CD14-positive monocyte (primary cell): Measurements from ENCODE around the gene CFLAR. TPM values are rescaled to one million over a fixed set of nuclear protein-coding genes. Genes with fewer than 3 reads are reported as not detected.
A peak's percentile ranks its signal among the peaks of the same experiment; 100 is the strongest.

Experiments
- DNase-seq, 3 donors: peaks; one replicate each; pipeline ENCODE4 v3.0.0-alpha.2; 2011 to 2022
- H2AFZ ChIP-seq: 2 replicates; pipeline ENCODE4 v1.6.0; 2012; ENCODE audit warnings: mild to moderate bottlenecking, low read depth, low read length, inconsistent platforms; ENCODE audit not compliant: insufficient read depth, poor library complexity, severe bottlenecking
- H3K27ac ChIP-seq, 2 donors: 1 replicate in 1 of 2; 2 replicates in 1 of 2; pipeline ENCODE4 v1.5.1; 2012 to 2013; ENCODE audit warnings: low read length in 2 of 2, control low read depth in 1 of 2, inconsistent platforms in 1 of 2, low read depth in 1 of 2, mild to moderate bottlenecking in 1 of 2
- H3K27me3 ChIP-seq, 2 donors: one replicate each; pipeline versions ENCODE4 v1.6.0 to v1.6.1; 2011 to 2013; ENCODE audit warnings: low read length in 2 of 2; ENCODE audit not compliant: control insufficient read depth in 2 of 2, insufficient read depth in 2 of 2
- H3K36me3 ChIP-seq, 2 donors: replicated peaks in 1 of 2; 1 replicate in 1 of 2; 2 replicates in 1 of 2; pipeline versions ENCODE4 v1.5.1 to v1.6.1; 2012 to 2013; ENCODE audit warnings: low read length in 2 of 2, control low read depth in 1 of 2, inconsistent platforms in 1 of 2, mild to moderate bottlenecking in 1 of 2; ENCODE audit not compliant: insufficient read depth in 2 of 2, control insufficient read depth in 1 of 2
- H3K4me1 ChIP-seq, 2 donors: 1 replicate in 1 of 2; 2 replicates in 1 of 2; pipeline versions ENCODE4 v1.5.1 to v1.6.1; 2012 to 2013; ENCODE audit warnings: low read length in 2 of 2, control low read depth in 1 of 2, inconsistent platforms in 1 of 2, mild to moderate bottlenecking in 1 of 2, moderate library complexity in 1 of 2; ENCODE audit not compliant: insufficient read depth in 2 of 2, control insufficient read depth in 1 of 2
- H3K4me2 ChIP-seq: replicated peaks from 2 replicates; pipeline ENCODE3; 2012; ENCODE audit warnings: low read length, moderate library complexity, mild to moderate bottlenecking; ENCODE audit not compliant: poor library complexity, severe bottlenecking; ENCODE audit errors: extremely low read depth
- H3K4me3 ChIP-seq, 3 experiments: fragments of 200-600 bp in 1 of 3; sonication (generic) in 1 of 3; replicated peaks in 1 of 3; 1 replicate in 2 of 3; 2 replicates in 1 of 3; pipeline ENCODE4 v1.5.1; 2011 to 2013; ENCODE audit warnings: low read length in 3 of 3, mild to moderate bottlenecking in 3 of 3, control low read depth in 2 of 3, low read depth in 2 of 3, inconsistent platforms in 1 of 3, moderate library complexity in 1 of 3
- H3K79me2 ChIP-seq: 2 replicates; pipeline ENCODE4 v1.6.0; 2012; ENCODE audit warnings: mild to moderate bottlenecking, control low read depth, inconsistent platforms, low read length, moderate library complexity; ENCODE audit not compliant: insufficient read depth
- H3K9ac ChIP-seq: 2 replicates; pipeline ENCODE4 v1.6.0; 2017; ENCODE audit warnings: low read length, mild to moderate bottlenecking; ENCODE audit not compliant: insufficient read depth, poor library complexity, severe bottlenecking
- H3K9me3 ChIP-seq, 2 donors: replicated peaks in 1 of 2; 1 replicate in 1 of 2; 2 replicates in 1 of 2; pipeline versions ENCODE4 v1.5.1 to v1.6.1; 2012 to 2013; ENCODE audit warnings: low read length in 2 of 2, control low read depth in 1 of 2; ENCODE audit not compliant: control insufficient read depth in 1 of 2, insufficient read depth in 1 of 2
- H4K20me1 ChIP-seq: 2 replicates; pipeline ENCODE4 v1.6.0; 2012; ENCODE audit warnings: mild to moderate bottlenecking, low read length, control low read depth, moderate library complexity; ENCODE audit not compliant: insufficient read depth
- H3K27ac Mint-ChIP-seq, 7 donors: one replicate each; pipeline ENCODE4 v1.8.0; 2020; ENCODE audit warnings: mild to moderate bottlenecking in 7 of 7, mixed read lengths in 7 of 7, moderate library complexity in 6 of 7, inconsistent platforms in 2 of 7
- H3K27me3 Mint-ChIP-seq, 3 donors: one replicate each; pipeline ENCODE4 v1.8.0; 2021 to 2022; ENCODE audit warnings: low read depth in 3 of 3, mild to moderate bottlenecking in 3 of 3, mixed read lengths in 3 of 3, moderate library complexity in 3 of 3, inconsistent platforms in 1 of 3
- H3K36me3 Mint-ChIP-seq, 2 donors: one replicate each; pipeline ENCODE4 v1.8.0; 2020; ENCODE audit warnings: mixed read lengths in 2 of 2, inconsistent platforms in 1 of 2, mild to moderate bottlenecking in 1 of 2
- H3K4me1 Mint-ChIP-seq: one replicate; pipeline ENCODE4 v1.8.0; 2020; ENCODE audit warnings: mild to moderate bottlenecking, mixed read lengths
- H3K4me3 Mint-ChIP-seq, 2 donors: one replicate each; pipeline ENCODE4 v1.8.0; 2020; ENCODE audit warnings: mild to moderate bottlenecking in 2 of 2, mixed read lengths in 2 of 2, moderate library complexity in 1 of 2
- H3K9me3 Mint-ChIP-seq, 7 donors: one replicate each; pipeline ENCODE4 v1.8.0; 2020 to 2022; ENCODE audit warnings: mixed read lengths in 7 of 7, mild to moderate bottlenecking in 6 of 7, moderate library complexity in 6 of 7, inconsistent platforms in 2 of 7
- CTCF ChIP-seq: fragments of 200-600 bp; IDR thresholded peaks from one replicate; pipeline ENCODE4 v1.8.0; 2022; ENCODE audit warnings: antibody characterized with exemption, mild to moderate bottlenecking
- whole genome bisulfite sequencing: methylation state at CpG from one replicate; pipeline ENCODE4 v1.1.5; 2013; ENCODE audit warnings: missing lambda C conversion rate; ENCODE audit not compliant: insufficient coverage; 5-methylcytosine and 5-hydroxymethylcytosine counted together
- intact Hi-C, 2 donors: fragments of 100-400 bp; cut with micrococcal nuclease; formaldehyde crosslinking; loops; one replicate each; pipeline versions ENCODE4 v1.15.0 to v1.15.1; 2023
- polyA plus RNA-seq, 3 donors: library from polyadenylated mRNA; depleted of rRNA in 1 of 3; unstranded in 2 of 3; stranded (reverse) in 1 of 3; fragments of 300-500 nt in 2 of 3; fragments of >200 nt in 1 of 3; fragmentation: Illumina TruSeq in 2 of 3; gene quantifications; 1 replicate in 2 of 3; 2 replicates in 1 of 3; pipeline ENCODE4 v1.2.3, GENCODE V29; 2012 to 2021

The CFLAR gene
- polyA plus RNA-seq, 3 donors: 79.4 to 149 (median 79.5) TPM

GRCh38 chr2:201073071-201073470 lies 42.9 kb upstream of the CFLAR start:
- Histone ChIP-seq H3K27ac (no peak overlapping the region), H4K20me1 (peaks cover 15% of the 10 kb centered on the region), H3K9ac (no peak overlapping the region), H3K4me2 (no peak overlapping the region), H3K9me3 (no peaks in the 10 kb centered on the region), H3K4me1 (peaks cover 28 to 50% of the 10 kb centered on the region in 2 donors), H3K4me3 (no peak overlapping the region), H3K36me3 (peaks cover 0 to under 1% of the 10 kb centered on the region in 2 donors), H3K79me2 (peaks cover 98% of the 10 kb centered on the region), H3K27me3 (no peaks in the 10 kb centered on the region), H2AFZ (no peak overlapping the region)
- peaks cover 0 to 2% (median 2%) of the 10 kb centered on the region in 3 donors for H3K27me3 Mint-ChIP-seq
- no peak for TF ChIP-seq CTCF
- peaks cover 2 to 7% of the 10 kb centered on the region in 2 donors for H3K36me3 Mint-ChIP-seq
- H3K9me3 Mint-ChIP-seq: peaks cover 0 to 3% (median 0%) of the 10 kb centered on the region in 7 donors
- H3K4me1 Mint-ChIP-seq: peaks cover 38% of the 10 kb centered on the region
- H3K4me3 Mint-ChIP-seq: no peak overlapping the region
- no CpG with 5 or more reads among the region's 1 CpG for WGBS
- no peak overlapping the region for H3K27ac Mint-ChIP-seq
- intact Hi-C loops: loop anchor here (5.0 to 10.0 kb wide), 4 partner anchors 84 to 168 kb away; partner anchors contain the start of gene CASP10 (in 1 of the 2)
- no peak for DNase-seq

GRCh38 chr2:201074996-201075395 lies 41.0 kb upstream of the CFLAR start:
- Mint-ChIP-seq H3K4me3 (no peak overlapping the region), H3K27ac (peak overlapping the region in 1 of 7 donors; percentile 4), H3K9me3 (peaks cover 0 to 3% (median 0%) of the 10 kb centered on the region in 7 donors), H3K4me1 (peaks cover 26% of the 10 kb centered on the region), H3K27me3 (no peaks in the 10 kb centered on the region), H3K36me3 (peaks cover 7 to 21% of the 10 kb centered on the region in 2 donors)
- Histone ChIP-seq H3K79me2 (peaks cover 94% of the 10 kb centered on the region), H4K20me1 (peaks cover 4% of the 10 kb centered on the region), H3K4me3 (no peak overlapping the region), H3K9ac (no peak overlapping the region), H3K36me3 (peaks cover 9 to 20% of the 10 kb centered on the region in 2 donors), H3K27ac (no peak overlapping the region), H3K4me2 (no peak overlapping the region), H2AFZ (no peak overlapping the region), H3K27me3 (no peaks in the 10 kb centered on the region), H3K9me3 (no peaks in the 10 kb centered on the region), H3K4me1 (peaks cover 19 to 32% of the 10 kb centered on the region in 2 donors)
- intact Hi-C loops: loop anchor here (5.0 to 10.0 kb wide), 5 partner anchors 37 to 170 kb away; partner anchors contain the start of gene CASP10 (in 1 of the 2)
- 73% methylated on average over 2 of the region's 7 CpGs for WGBS
- no peak for DNase-seq
- no peak for TF ChIP-seq CTCF
